Ishikawa (cell line): ENCODE measurements around the gene AHCYL2.

ENCODE experiments used
- CEBPB ChIP-seq: IDR thresholded peaks from 2 replicates; pipeline ENCODE4 v1.6.1; 2012
- CREB1 ChIP-seq: IDR thresholded peaks from 2 replicates; pipeline ENCODE4 v1.6.1; 2012; ENCODE audit warnings: low read depth
- EGR1 ChIP-seq: IDR thresholded peaks from 2 replicates; pipeline ENCODE4 v1.6.1; 2012
- EP300 ChIP-seq: IDR thresholded peaks from 2 replicates; pipeline ENCODE4 v1.6.1; 2012; ENCODE audit warnings: borderline replicate concordance
- FOXM1 ChIP-seq: IDR thresholded peaks from 2 replicates; pipeline ENCODE4 v1.6.1; 2012; ENCODE audit warnings: low read depth, borderline replicate concordance
- MAX ChIP-seq: IDR thresholded peaks from 2 replicates; pipeline ENCODE4 v1.6.1; 2012
- NFIC ChIP-seq: IDR thresholded peaks from 2 replicates; pipeline ENCODE4 v1.6.1; 2012
- RAD21 ChIP-seq: IDR thresholded peaks from 2 replicates; pipeline ENCODE4 v1.6.1; 2012; ENCODE audit warnings: low read depth
- REST ChIP-seq: IDR thresholded peaks from 2 replicates; pipeline ENCODE4 v1.6.1; 2012; ENCODE audit warnings: low read depth, mild to moderate bottlenecking
- TAF1 ChIP-seq: IDR thresholded peaks from 2 replicates; pipeline ENCODE4 v1.6.1; 2012; ENCODE audit warnings: low read depth, mild to moderate bottlenecking
- TCF12 ChIP-seq: IDR thresholded peaks from 2 replicates; pipeline ENCODE4 v1.6.1; 2012; ENCODE audit warnings: low read depth
- TEAD4 ChIP-seq: IDR thresholded peaks from 2 replicates; pipeline ENCODE4 v1.6.1; 2012
- USF1 ChIP-seq: IDR thresholded peaks from 2 replicates; pipeline ENCODE4 v1.6.1; 2012
- YY1 ChIP-seq: IDR thresholded peaks from 2 replicates; pipeline ENCODE4 v1.6.1; 2012; ENCODE audit warnings: low read depth
- ZBTB7A ChIP-seq: IDR thresholded peaks from 2 replicates; pipeline ENCODE4 v1.6.1; 2012; ENCODE audit warnings: low read depth

The AHCYL2 gene

GRCh38 chr7:129468087-129468486, 243.3 kb downstream of the AHCYL2 start:
- TF ChIP-seq REST = no peak
- TF ChIP-seq NFIC = no peak
- TF ChIP-seq TAF1 = no peak
- no peak for TF ChIP-seq ZBTB7A
- no peak for TF ChIP-seq CEBPB
- TF ChIP-seq EP300 = no peak
- no peak for TF ChIP-seq TCF12
- no peak for TF ChIP-seq RAD21
- no peak for TF ChIP-seq YY1
- TF ChIP-seq MAX = no peak
- no peak for TF ChIP-seq USF1
- TF ChIP-seq EGR1 = no peak
- TF ChIP-seq TEAD4 = no peak
- no peak for TF ChIP-seq FOXM1
- TF ChIP-seq CREB1 = no peak

- TF ChIP-seq TCF12 (no peak), EGR1 (no peak), NFIC (no peak), TEAD4 (no peak), MAX (no peak), EP300 (no peak), FOXM1 (no peak), YY1 (no peak), RAD21 (no peak), CEBPB (no peak), REST (no peak), USF1 (no peak), ZBTB7A (no peak), CREB1 (no peak)
Measured at GRCh38 chr7:129468547-129468946, 243.7 kb downstream of the AHCYL2 start.

GRCh38 chr7:129469930-129470329, 245.1 kb downstream of the AHCYL2 start:
- TF ChIP-seq FOXM1 = no peak
- no peak for TF ChIP-seq TAF1

- TF ChIP-seq EP300 (no peak), ZBTB7A (no peak), FOXM1 (no peak), EGR1 (no peak), TAF1 (no peak), USF1 (no peak), MAX (no peak), NFIC (no peak), REST (no peak), CREB1 (no peak), YY1 (no peak), TEAD4 (no peak), TCF12 (no peak), RAD21 (no peak), CEBPB (no peak)
Measured at GRCh38 chr7:129470411-129470810, 245.6 kb downstream of the AHCYL2 start.
